HEK293 (cell line): ENCODE data around the gene PPP4R4.

Source experiments
- CTCF ChIA-PET: fragments of 350-600 bp; formaldehyde crosslinking; extraction: SDS; loops from one replicate; lab custom pipeline; 2021; ENCODE audit warnings: antibody characterized with exemption; lab: Yijun Ruan, JAX
- POLR2A ChIA-PET: fragments of 300-600 bp; formaldehyde crosslinking; extraction: SDS; loops from one replicate; lab custom pipeline; 2020; ENCODE audit warnings: antibody characterized with exemption, inconsistent platforms; lab: Yijun Ruan, JAX
- H3K27ac ChIP-seq: fragments of 200-500 bp; sonication (Bioruptor generic); 2 replicates; pipeline ENCODE4 v1.5.1; 2014; ENCODE audit warnings: low read depth, low read length, control low read depth, inconsistent platforms; ENCODE audit errors: extremely low read depth
- H3K36me3 ChIP-seq, 2 experiments: fragments of 200-500 bp in 1 of 2; sonication (Bioruptor generic) in 1 of 2; 1 replicate in 1 of 2; 2 replicates in 1 of 2; pipeline ENCODE4 v1.5.1; 2014 to 2017; ENCODE audit warnings: inconsistent platforms in 2 of 2, low read length in 2 of 2; ENCODE audit not compliant: control insufficient read depth in 2 of 2, insufficient read depth in 1 of 2
- H3K4me1 ChIP-seq: fragments of 200-500 bp; sonication (Bioruptor generic); 2 replicates; pipeline ENCODE4 v1.5.1; 2014; ENCODE audit warnings: mild to moderate bottlenecking, low read length, inconsistent platforms; ENCODE audit not compliant: control insufficient read depth, insufficient read depth
- H3K4me3 ChIP-seq: 2 replicates; pipeline ENCODE4 v1.5.1; 2011; ENCODE audit warnings: low read depth, mild to moderate bottlenecking, control low read depth, low read length, moderate library complexity
- H3K9me3 ChIP-seq: fragments of 200-500 bp; sonication (Bioruptor generic); 2 replicates; pipeline ENCODE4 v1.5.1; 2014; ENCODE audit warnings: low read depth, low read length, inconsistent platforms; ENCODE audit not compliant: control insufficient read depth, insufficient read depth
- GLIS2 ChIP-seq: fragments of 450-650 bp; formaldehyde crosslinking; IDR thresholded peaks from 2 replicates; pipeline ENCODE4 v1.5.1; 2016; ENCODE audit warnings: missing biosample characterization, missing genetic modification characterization
- IKZF3 ChIP-seq: fragments of 450-650 bp; IDR thresholded peaks from 2 replicates; pipeline ENCODE4 v1.5.0; 2018; ENCODE audit warnings: missing biosample characterization, mild to moderate bottlenecking, missing genetic modification characterization, moderate library complexity
- KLF7 ChIP-seq: fragments of 450-650 bp; formaldehyde crosslinking; IDR thresholded peaks from 2 replicates; pipeline ENCODE4 v1.5.1; 2016; ENCODE audit warnings: missing biosample characterization, missing genetic modification characterization, borderline replicate concordance
- MZF1 ChIP-seq: fragments of 450-650 bp; formaldehyde crosslinking; IDR thresholded peaks from 2 replicates; pipeline ENCODE4 v1.5.1; 2017; ENCODE audit warnings: missing biosample characterization, missing genetic modification characterization, borderline replicate concordance
- PRDM2 ChIP-seq: fragments of 450-650 bp; formaldehyde crosslinking; IDR thresholded peaks from 2 replicates; pipeline ENCODE4 v1.5.1; 2016; ENCODE audit warnings: missing biosample characterization, missing genetic modification characterization, borderline replicate concordance
- RBAK ChIP-seq: fragments of 450-650 bp; formaldehyde crosslinking; IDR thresholded peaks from 2 replicates; pipeline ENCODE4 v1.5.1; 2016; ENCODE audit warnings: missing biosample characterization, missing genetic modification characterization
- SETDB1 ChIP-seq: IDR thresholded peaks from one replicate; pipeline ENCODE4 v1.6.1; 2017; ENCODE audit warnings: mild to moderate bottlenecking, low read length, moderate library complexity, mixed read lengths; ENCODE audit not compliant: insufficient read length
- ZFHX2 ChIP-seq: fragments of 450-650 bp; formaldehyde crosslinking; conservative IDR thresholded peaks from 2 replicates; pipeline ENCODE4 v1.5.1; 2016; ENCODE audit warnings: missing biosample characterization, missing genetic modification characterization
- ZNF133 ChIP-seq: fragments of 450-650 bp; formaldehyde crosslinking; IDR thresholded peaks from 2 replicates; pipeline ENCODE4 v1.5.1; 2016; ENCODE audit warnings: missing biosample characterization, missing genetic modification characterization
- ZNF19 ChIP-seq: fragments of 450-650 bp; formaldehyde crosslinking; IDR thresholded peaks from 2 replicates; pipeline ENCODE4; 2016; ENCODE audit warnings: missing biosample characterization, missing genetic modification characterization, low read depth
- ZNF221 ChIP-seq: fragments of 450-650 bp; formaldehyde crosslinking; IDR thresholded peaks from 2 replicates; pipeline ENCODE4 v1.5.1; 2017; ENCODE audit warnings: missing biosample characterization, missing genetic modification characterization, borderline replicate concordance
- ZNF362 ChIP-seq: fragments of 450-650 bp; formaldehyde crosslinking; IDR thresholded peaks from 2 replicates; pipeline ENCODE4 v1.5.1; 2016; ENCODE audit warnings: missing biosample characterization, missing genetic modification characterization
- ZNF416 ChIP-seq: fragments of 450-650 bp; formaldehyde crosslinking; IDR thresholded peaks from 2 replicates; pipeline ENCODE4 v1.5.1; 2016; ENCODE audit warnings: missing biosample characterization, missing genetic modification characterization
- ZNF580 ChIP-seq: fragments of 450-650 bp; formaldehyde crosslinking; IDR thresholded peaks from 2 replicates; pipeline ENCODE4 v1.5.1; 2016; ENCODE audit warnings: missing biosample characterization, missing genetic modification characterization
- ZNF621 ChIP-seq: fragments of 450-650 bp; formaldehyde crosslinking; IDR thresholded peaks from 2 replicates; pipeline ENCODE4 v1.5.1; 2017; ENCODE audit warnings: missing biosample characterization, missing genetic modification characterization
- ZNF629 ChIP-seq: fragments of 450-650 bp; formaldehyde crosslinking; IDR thresholded peaks from 2 replicates; pipeline ENCODE4 v1.5.1; 2017; ENCODE audit warnings: missing biosample characterization, missing genetic modification characterization
- ZNF704 ChIP-seq: fragments of 450-650 bp; formaldehyde crosslinking; IDR thresholded peaks from 2 replicates; pipeline ENCODE4 v1.5.1; 2016; ENCODE audit warnings: missing biosample characterization, missing genetic modification characterization
- ZNF76 ChIP-seq: fragments of 450-650 bp; formaldehyde crosslinking; IDR thresholded peaks from 2 replicates; pipeline ENCODE4; 2016; ENCODE audit warnings: low read depth, missing biosample characterization, missing genetic modification characterization, borderline replicate concordance
- ZNF830 ChIP-seq: fragments of 450-650 bp; IDR thresholded peaks from 2 replicates; pipeline ENCODE4 v1.5.0; 2018; ENCODE audit warnings: missing biosample characterization, missing genetic modification characterization, low read depth, mild to moderate bottlenecking, moderate library complexity
- ZNF843 ChIP-seq: fragments of 450-650 bp; formaldehyde crosslinking; IDR thresholded peaks from 2 replicates; pipeline ENCODE4 v1.5.1; 2016; ENCODE audit warnings: missing biosample characterization, missing genetic modification characterization

Gene PPP4R4

GRCh38 chr14:94193776-94194175 lies 19.7 kb downstream of the PPP4R4 start (continued):
- TF ChIP-seq PRDM2 (tag by site-specific recombination) (no peak), RBAK (tag by site-specific recombination) (no peak), MZF1 (no peak), SETDB1 (no peak), ZNF19 (tag by site-specific recombination) (no peak), IKZF3 (tag by site-specific recombination) (no peak), ZNF843 (tag by site-specific recombination) (no peak), ZFHX2 (no peak), ZNF704 (tag by site-specific recombination) (no peak), ZNF221 (no peak)

GRCh38 chr14:94196057-94196456 lies 21.9 kb downstream of the PPP4R4 start:
- H3K9me3 ChIP-seq: no peaks in the 10 kb centered on the region
- H3K36me3 ChIP-seq: no peaks in the 10 kb centered on the region
- no peak overlapping the region for H3K4me3 ChIP-seq
- no peaks in the 10 kb centered on the region for H3K4me1 ChIP-seq
- TF ChIP-seq ZNF580 (tag by site-specific recombination): no peak
- peak; percentile 94 for TF ChIP-seq ZNF133 (tag by site-specific recombination)
- 0 out of 2 replicates have a peak, but pooled peaks have one; percentile 20 for TF ChIP-seq ZNF362 (tag by site-specific recombination)
- no peak for TF ChIP-seq ZNF830 (tag by site-specific recombination)
- TF ChIP-seq ZNF76 (tag by site-specific recombination): no peak
- TF ChIP-seq ZNF629 (tag by site-specific recombination): no peak
- TF ChIP-seq GLIS2: no peak
- TF ChIP-seq ZNF416 (tag by site-specific recombination): no peak
- no peak for TF ChIP-seq KLF7 (tag by site-specific recombination)
- TF ChIP-seq ZNF621 (tag by site-specific recombination): no peak
- ChIA-PET POLR2A (no interaction called here), CTCF (interaction anchor here (0.7 kb wide), 1 partner anchor 12 kb away, joined by 3 read pairs; no protein-coding TSS in a partner anchor)
- H3K27ac ChIP-seq: no peak overlapping the region
